ENCODE measurements around the gene ARPC2.

ARPC2 gene

GRCh38 chr2:218276986-218277755, 60.2 kb downstream of the ARPC2 start:
- DNase-seq (ENCODE audit: low read depth) = no peak
- TF ChIP-seq CTCF (IDR thresholded peaks at IDR 0.05; ENCODE audit: control insufficient read depth, insufficient read depth, low read depth, low read length, missing control alignments) = peak; percentile 12
- H3K4me3 ChIP-seq (ENCODE audit: control insufficient read depth, low read depth, low read length) = no peak overlapping the region

GRCh38 chr2:218277921-218278320, 60.9 kb downstream of the ARPC2 start:
- DNase-seq (ENCODE audit: low read depth) = no peak
- no peak overlapping the region for H3K4me3 ChIP-seq (ENCODE audit: control insufficient read depth, low read depth, low read length)
- TF ChIP-seq CTCF (IDR thresholded peaks at IDR 0.05; ENCODE audit: control insufficient read depth, insufficient read depth, low read depth, low read length, missing control alignments) = no peak

- no peak overlapping the region for H3K4me3 ChIP-seq (ENCODE audit: control insufficient read depth, low read depth, low read length)
- no peak for TF ChIP-seq CTCF (IDR thresholded peaks at IDR 0.05; ENCODE audit: control insufficient read depth, insufficient read depth, low read depth, low read length, missing control alignments)
- DNase-seq (ENCODE audit: low read depth) = no peak
Measured at GRCh38 chr2:218278531-218279360, 61.8 kb downstream of the ARPC2 start.

DNA sequence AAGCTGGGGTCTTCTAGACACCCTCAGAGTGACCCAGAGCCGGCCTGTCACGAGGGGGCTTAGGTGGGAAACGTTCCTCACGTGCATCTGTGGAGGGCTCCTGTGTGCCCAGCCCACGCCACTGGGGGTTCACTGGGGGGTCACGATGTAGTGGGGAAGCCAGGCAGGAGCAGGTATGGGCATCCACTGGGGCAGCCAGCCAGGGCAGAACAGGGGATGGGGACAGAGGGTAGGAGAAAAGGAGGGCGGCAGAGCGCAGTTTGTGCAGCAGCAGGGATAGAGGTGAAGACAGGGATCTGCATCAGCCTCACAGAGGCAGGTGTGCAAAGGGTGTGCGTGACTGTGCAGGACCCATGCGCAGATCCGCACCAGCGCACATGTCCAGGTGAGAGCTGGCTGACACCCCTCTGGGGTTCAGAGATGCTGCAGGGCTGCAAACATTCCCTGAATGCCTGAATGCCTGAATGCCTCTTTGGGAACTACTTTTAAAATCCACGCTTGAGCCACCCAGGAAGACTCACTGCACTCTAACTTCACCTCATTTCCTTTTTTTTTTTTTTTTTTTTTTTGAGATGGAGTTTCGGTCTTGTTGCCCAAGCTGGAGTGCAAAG, 63.4 kb downstream of the ARPC2 start:
- H3K4me3 ChIP-seq (ENCODE audit: control insufficient read depth, low read depth, low read length) = no peak overlapping the region
- DNase-seq (ENCODE audit: low read depth) = no peak
- no peak for TF ChIP-seq CTCF (IDR thresholded peaks at IDR 0.05; ENCODE audit: control insufficient read depth, insufficient read depth, low read depth, low read length, missing control alignments)

DNA sequence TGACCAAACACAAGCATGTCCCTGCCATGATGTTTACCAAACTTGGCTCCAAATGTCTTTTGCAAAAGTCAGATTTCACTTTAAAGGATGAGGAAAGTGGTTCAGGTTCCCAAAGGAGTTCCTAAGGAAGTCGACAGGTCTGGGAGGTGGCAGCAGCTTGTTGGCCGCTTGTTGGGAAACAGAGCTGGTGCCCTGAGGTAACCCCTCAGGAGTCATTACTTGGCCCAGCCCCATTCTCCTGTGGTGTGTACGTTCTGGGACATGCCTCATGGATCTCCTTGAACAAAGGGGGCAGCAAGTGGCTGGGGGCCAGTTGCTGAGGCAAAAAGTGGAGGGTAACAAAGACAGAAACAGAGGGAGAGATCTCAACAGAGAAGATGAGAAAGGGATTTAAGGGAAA, 64.5 kb downstream of the ARPC2 start:
- no peak overlapping the region for H3K4me3 ChIP-seq (ENCODE audit: control insufficient read depth, low read depth, low read length)
- TF ChIP-seq CTCF (IDR thresholded peaks at IDR 0.05; ENCODE audit: control insufficient read depth, insufficient read depth, low read depth, low read length, missing control alignments) = no peak
- no peak for DNase-seq (ENCODE audit: low read depth)

DNA sequence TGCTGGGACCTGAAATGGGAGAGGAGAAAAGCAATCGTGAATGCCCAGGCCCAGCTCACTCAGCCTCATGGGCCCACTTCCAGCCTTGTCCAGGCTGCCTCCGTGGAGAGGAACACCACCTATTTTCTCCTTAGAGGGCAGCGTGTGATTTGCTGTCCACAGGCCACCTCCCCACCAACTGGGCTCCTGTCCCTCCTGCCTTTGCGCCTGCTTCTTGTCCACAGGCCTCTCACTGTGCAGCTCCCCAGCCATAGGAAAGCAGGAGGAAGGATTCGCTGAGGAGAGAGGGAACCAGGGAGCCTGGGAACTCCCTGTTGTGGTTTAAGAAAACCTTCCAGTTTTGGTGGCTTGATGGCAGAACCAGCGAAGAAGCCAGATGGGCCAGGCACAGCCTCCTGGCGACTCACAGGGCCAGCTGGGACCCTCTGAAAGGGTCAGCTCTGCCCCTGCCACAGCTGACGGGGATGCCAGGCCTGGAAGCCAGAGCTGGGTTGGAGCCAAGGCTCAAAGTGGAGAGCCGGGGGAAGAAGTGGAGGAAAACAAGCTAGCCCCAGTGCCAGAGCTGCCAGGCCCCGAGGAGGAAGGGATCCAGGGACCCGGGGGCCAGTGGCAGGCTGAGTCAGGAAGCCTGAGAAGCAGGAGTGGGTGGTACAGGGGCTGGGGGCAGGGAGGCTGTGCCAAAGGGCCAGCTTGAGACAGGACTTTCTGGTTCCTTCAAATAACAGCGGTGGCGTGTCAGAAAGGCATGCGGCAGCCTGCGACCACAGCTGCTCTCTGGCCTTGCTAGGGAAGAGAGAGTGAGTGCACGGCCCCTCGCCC, 65.4 kb downstream of the ARPC2 start:
- TF ChIP-seq CTCF (IDR thresholded peaks at IDR 0.05; ENCODE audit: control insufficient read depth, insufficient read depth, low read depth, low read length, missing control alignments) = no peak
- DNase-seq (ENCODE audit: low read depth) = no peak
- no peak overlapping the region for H3K4me3 ChIP-seq (ENCODE audit: control insufficient read depth, low read depth, low read length)

Measured in AG09309 (cell line).